ENCODE measurements around the gene PDE6B.

PDE6B gene

GRCh38 chr4:600850-601515 lies 24.4 kb upstream of the PDE6B start:
- no peak overlapping the region for H3K27ac ChIP-seq (ENCODE audit: insufficient read depth, low read length, poor library complexity, severe bottlenecking)
- H3K27me3 ChIP-seq (replicated peaks; ENCODE audit: control insufficient read depth, insufficient read depth, low read length, poor library complexity, severe bottlenecking), result peaks cover 8% of the 10 kb centered on the region
- H3K4me3 ChIP-seq (ENCODE audit: insufficient read depth, low read depth, low read length, poor library complexity, severe bottlenecking), result no peak overlapping the region
- H3K9me3 ChIP-seq (ENCODE audit: control insufficient read depth, low read length), result no peaks in the 10 kb centered on the region
- no peak for DNase-seq
- H3K4me1 ChIP-seq (ENCODE audit: control insufficient read depth, insufficient read depth, low read length, poor library complexity, severe bottlenecking), result no peaks in the 10 kb centered on the region
- no peaks in the 10 kb centered on the region for H3K36me3 ChIP-seq (ENCODE audit: control insufficient read depth, insufficient read depth, low read length)

GRCh38 chr4:601612-602558 lies 23.5 kb upstream of the PDE6B start:
- Histone ChIP-seq H3K27me3 (replicated peaks; ENCODE audit: control insufficient read depth, insufficient read depth, low read length, poor library complexity, severe bottlenecking) (peaks cover 8% of the 10 kb centered on the region), H3K4me1 (ENCODE audit: control insufficient read depth, insufficient read depth, low read length, poor library complexity, severe bottlenecking) (no peaks in the 10 kb centered on the region), H3K4me3 (ENCODE audit: insufficient read depth, low read depth, low read length, poor library complexity, severe bottlenecking) (no peak overlapping the region), H3K9me3 (ENCODE audit: control insufficient read depth, low read length) (no peaks in the 10 kb centered on the region), H3K36me3 (ENCODE audit: control insufficient read depth, insufficient read depth, low read length) (no peaks in the 10 kb centered on the region), H3K27ac (ENCODE audit: insufficient read depth, low read length, poor library complexity, severe bottlenecking) (no peak overlapping the region)
- no peak for DNase-seq

GRCh38 chr4:602559-602942 lies 22.8 kb upstream of the PDE6B start:
- Histone ChIP-seq H3K27me3 (replicated peaks; ENCODE audit: control insufficient read depth, insufficient read depth, low read length, poor library complexity, severe bottlenecking) (peaks cover 8% of the 10 kb centered on the region), H3K27ac (ENCODE audit: insufficient read depth, low read length, poor library complexity, severe bottlenecking) (no peak overlapping the region), H3K4me3 (ENCODE audit: insufficient read depth, low read depth, low read length, poor library complexity, severe bottlenecking) (no peak overlapping the region), H3K9me3 (ENCODE audit: control insufficient read depth, low read length) (no peaks in the 10 kb centered on the region), H3K4me1 (ENCODE audit: control insufficient read depth, insufficient read depth, low read length, poor library complexity, severe bottlenecking) (no peaks in the 10 kb centered on the region), H3K36me3 (ENCODE audit: control insufficient read depth, insufficient read depth, low read length) (no peaks in the 10 kb centered on the region)
- no peak for DNase-seq

GRCh38 chr4:604131-604530 lies 21.2 kb upstream of the PDE6B start:
- H3K27ac ChIP-seq (ENCODE audit: insufficient read depth, low read length, poor library complexity, severe bottlenecking), result no peak overlapping the region
- no peak overlapping the region for H3K4me3 ChIP-seq (ENCODE audit: insufficient read depth, low read depth, low read length, poor library complexity, severe bottlenecking)
- no peaks in the 10 kb centered on the region for H3K9me3 ChIP-seq (ENCODE audit: control insufficient read depth, low read length)
- no peak for DNase-seq
- H3K4me1 ChIP-seq (ENCODE audit: control insufficient read depth, insufficient read depth, low read length, poor library complexity, severe bottlenecking), result no peaks in the 10 kb centered on the region
- no peaks in the 10 kb centered on the region for H3K36me3 ChIP-seq (ENCODE audit: control insufficient read depth, insufficient read depth, low read length)
- peaks cover 6% of the 10 kb centered on the region for H3K27me3 ChIP-seq (replicated peaks; ENCODE audit: control insufficient read depth, insufficient read depth, low read length, poor library complexity, severe bottlenecking)

- H3K27me3 ChIP-seq (replicated peaks; ENCODE audit: control insufficient read depth, insufficient read depth, low read length, poor library complexity, severe bottlenecking), result peaks cover 6% of the 10 kb centered on the region
- no peak overlapping the region for H3K27ac ChIP-seq (ENCODE audit: insufficient read depth, low read length, poor library complexity, severe bottlenecking)
- no peaks in the 10 kb centered on the region for H3K36me3 ChIP-seq (ENCODE audit: control insufficient read depth, insufficient read depth, low read length)
- no peaks in the 10 kb centered on the region for H3K4me1 ChIP-seq (ENCODE audit: control insufficient read depth, insufficient read depth, low read length, poor library complexity, severe bottlenecking)
- H3K9me3 ChIP-seq (ENCODE audit: control insufficient read depth, low read length), result no peaks in the 10 kb centered on the region
- no peak overlapping the region for H3K4me3 ChIP-seq (ENCODE audit: insufficient read depth, low read depth, low read length, poor library complexity, severe bottlenecking)
- no peak for DNase-seq
These were observed 19.5 kb upstream of the PDE6B start for GRCh38 chr4:605702-606425.

GRCh38 chr4:608236-608635 lies 17.1 kb upstream of the PDE6B start:
- H3K9me3 ChIP-seq (ENCODE audit: control insufficient read depth, low read length), result no peaks in the 10 kb centered on the region
- H3K4me1 ChIP-seq (ENCODE audit: control insufficient read depth, insufficient read depth, low read length, poor library complexity, severe bottlenecking), result no peaks in the 10 kb centered on the region
- H3K27me3 ChIP-seq (replicated peaks; ENCODE audit: control insufficient read depth, insufficient read depth, low read length, poor library complexity, severe bottlenecking), result peaks cover 3% of the 10 kb centered on the region
- no peak for DNase-seq
- H3K27ac ChIP-seq (ENCODE audit: insufficient read depth, low read length, poor library complexity, severe bottlenecking), result no peak overlapping the region
- no peaks in the 10 kb centered on the region for H3K36me3 ChIP-seq (ENCODE audit: control insufficient read depth, insufficient read depth, low read length)
- no peak overlapping the region for H3K4me3 ChIP-seq (ENCODE audit: insufficient read depth, low read depth, low read length, poor library complexity, severe bottlenecking)

- Histone ChIP-seq H3K27me3 (replicated peaks; ENCODE audit: control insufficient read depth, insufficient read depth, low read length, poor library complexity, severe bottlenecking) (peaks cover 3% of the 10 kb centered on the region), H3K4me1 (ENCODE audit: control insufficient read depth, insufficient read depth, low read length, poor library complexity, severe bottlenecking) (no peaks in the 10 kb centered on the region), H3K9me3 (ENCODE audit: control insufficient read depth, low read length) (no peaks in the 10 kb centered on the region), H3K27ac (ENCODE audit: insufficient read depth, low read length, poor library complexity, severe bottlenecking) (no peak overlapping the region), H3K36me3 (ENCODE audit: control insufficient read depth, insufficient read depth, low read length) (no peaks in the 10 kb centered on the region), H3K4me3 (ENCODE audit: insufficient read depth, low read depth, low read length, poor library complexity, severe bottlenecking) (no peak overlapping the region)
- DNase-seq, result no peak
These were observed 15.8 kb upstream of the PDE6B start for GRCh38 chr4:609400-610050.

GRCh38 chr4:610411-611261 lies 14.7 kb upstream of the PDE6B start:
- Histone ChIP-seq H3K27ac (ENCODE audit: insufficient read depth, low read length, poor library complexity, severe bottlenecking) (no peak overlapping the region), H3K4me3 (ENCODE audit: insufficient read depth, low read depth, low read length, poor library complexity, severe bottlenecking) (no peak overlapping the region), H3K4me1 (ENCODE audit: control insufficient read depth, insufficient read depth, low read length, poor library complexity, severe bottlenecking) (no peaks in the 10 kb centered on the region), H3K27me3 (replicated peaks; ENCODE audit: control insufficient read depth, insufficient read depth, low read length, poor library complexity, severe bottlenecking) (peaks cover 3% of the 10 kb centered on the region), H3K9me3 (ENCODE audit: control insufficient read depth, low read length) (no peaks in the 10 kb centered on the region), H3K36me3 (ENCODE audit: control insufficient read depth, insufficient read depth, low read length) (no peaks in the 10 kb centered on the region)
- no peak for DNase-seq

- Histone ChIP-seq H3K27me3 (replicated peaks; ENCODE audit: control insufficient read depth, insufficient read depth, low read length, poor library complexity, severe bottlenecking) (peaks cover 3% of the 10 kb centered on the region), H3K9me3 (ENCODE audit: control insufficient read depth, low read length) (no peaks in the 10 kb centered on the region), H3K4me3 (ENCODE audit: insufficient read depth, low read depth, low read length, poor library complexity, severe bottlenecking) (no peak overlapping the region), H3K27ac (ENCODE audit: insufficient read depth, low read length, poor library complexity, severe bottlenecking) (no peak overlapping the region), H3K36me3 (ENCODE audit: control insufficient read depth, insufficient read depth, low read length) (no peaks in the 10 kb centered on the region), H3K4me1 (ENCODE audit: control insufficient read depth, insufficient read depth, low read length, poor library complexity, severe bottlenecking) (no peaks in the 10 kb centered on the region)
- DNase-seq, result no peak
These were observed 13.2 kb upstream of the PDE6B start for GRCh38 chr4:612052-612748.
